Measurements from ENCODE around the gene KCNG2. TPM values are rescaled to one million over a fixed set of nuclear protein-coding genes. Genes with fewer than 3 reads are reported as not detected.

KCNG2 gene
- total and polyA plus RNA-seq, 2 experiments from 2014 or later: not detected

GRCh38 chr18:79921984-79922965, 124.5 kb downstream of the KCNG2 start:
- WGBS (ENCODE audit: low lambda C conversion rate, missing lambda C conversion rate): 98% methylated on average over 20 of the region's 24 CpGs
- Histone ChIP-seq H3K9me2 (replicated peaks; ENCODE audit: insufficient read depth) (no peaks in the 10 kb centered on the region), H3K4me1 (ENCODE audit: insufficient read depth) (no peaks in the 10 kb centered on the region), H3K9me3 (ENCODE audit: low read depth) (no peaks in the 10 kb centered on the region), H3K27me3 (no peaks in the 10 kb centered on the region), H3K4me3 (no peak overlapping the region), H3K36me3 (replicated peaks; ENCODE audit: insufficient read depth, low read depth) (no peaks in the 10 kb centered on the region), H3K4me2 (no peak overlapping the region), H3K27ac (no peak overlapping the region), H3K79me2 (peaks cover 7% of the 10 kb centered on the region), H4K20me1 (ENCODE audit: insufficient read depth, poor library complexity, severe bottlenecking) (no peaks in the 10 kb centered on the region), H2AFZ (no peak overlapping the region)
- TF ChIP-seq EZH2phosphoT487 (IDR thresholded peaks at IDR 0.05; ENCODE audit: low read depth, severe bottlenecking, unreplicated experiment): no peak
- no peak for TF ChIP-seq CTCF (IDR thresholded peaks at IDR 0.05; ENCODE audit: poor library complexity)
- TF ChIP-seq EZH2 (IDR thresholded peaks at IDR 0.05; ENCODE audit: borderline replicate concordance): no peak
- no peak for DNase-seq (ENCODE audit: low spot score)

GRCh38 chr18:79922971-79923411, 125.3 kb downstream of the KCNG2 start:
- Histone ChIP-seq H3K27ac (no peak overlapping the region), H3K4me1 (ENCODE audit: insufficient read depth) (no peaks in the 10 kb centered on the region), H2AFZ (no peak overlapping the region), H3K27me3 (no peaks in the 10 kb centered on the region), H3K4me3 (no peak overlapping the region), H3K4me2 (no peak overlapping the region), H3K36me3 (replicated peaks; ENCODE audit: insufficient read depth, low read depth) (no peaks in the 10 kb centered on the region), H4K20me1 (ENCODE audit: insufficient read depth, poor library complexity, severe bottlenecking) (no peaks in the 10 kb centered on the region), H3K79me2 (peaks cover 12% of the 10 kb centered on the region), H3K9me3 (ENCODE audit: low read depth) (no peaks in the 10 kb centered on the region), H3K9me2 (replicated peaks; ENCODE audit: insufficient read depth) (no peaks in the 10 kb centered on the region)
- TF ChIP-seq EZH2phosphoT487 (IDR thresholded peaks at IDR 0.05; ENCODE audit: low read depth, severe bottlenecking, unreplicated experiment) (no peak), CTCF (IDR thresholded peaks at IDR 0.05; ENCODE audit: poor library complexity) (no peak), EZH2 (IDR thresholded peaks at IDR 0.05; ENCODE audit: borderline replicate concordance) (no peak)
- DNase-seq (ENCODE audit: low spot score): no peak
- WGBS (ENCODE audit: low lambda C conversion rate, missing lambda C conversion rate): 88% methylated on average over 10 of the region's 17 CpGs

- Histone ChIP-seq H3K4me3 (no peak overlapping the region), H3K9me2 (replicated peaks; ENCODE audit: insufficient read depth) (no peaks in the 10 kb centered on the region), H3K4me2 (no peak overlapping the region), H3K9me3 (ENCODE audit: low read depth) (peaks cover 3% of the 10 kb centered on the region), H3K36me3 (replicated peaks; ENCODE audit: insufficient read depth, low read depth) (no peaks in the 10 kb centered on the region), H2AFZ (no peak overlapping the region), H3K27ac (no peak overlapping the region), H3K27me3 (no peaks in the 10 kb centered on the region), H3K79me2 (peaks cover 23% of the 10 kb centered on the region), H4K20me1 (ENCODE audit: insufficient read depth, poor library complexity, severe bottlenecking) (no peaks in the 10 kb centered on the region), H3K4me1 (ENCODE audit: insufficient read depth) (no peaks in the 10 kb centered on the region)
- TF ChIP-seq EZH2phosphoT487 (IDR thresholded peaks at IDR 0.05; ENCODE audit: low read depth, severe bottlenecking, unreplicated experiment): no peak
- no peak for TF ChIP-seq CTCF (IDR thresholded peaks at IDR 0.05; ENCODE audit: poor library complexity)
- TF ChIP-seq EZH2 (IDR thresholded peaks at IDR 0.05; ENCODE audit: borderline replicate concordance): no peak
- WGBS (ENCODE audit: low lambda C conversion rate, missing lambda C conversion rate): 97% methylated on average over 26 of the region's 26 CpGs
- no peak for DNase-seq (ENCODE audit: low spot score)
Observed at GRCh38 chr18:79923896-79924585, 126.3 kb downstream of the KCNG2 start.
